Subcutaneous abdominal adipose tissue (tissue), 5 donors: ENCODE data around the gene BLID.

Source experiments
- H3K27ac ChIP-seq: one replicate; pipeline ENCODE4 v1.7.0; 2013; ENCODE audit warnings: low read depth, mild to moderate bottlenecking, inconsistent platforms, low read length, moderate library complexity
- H3K27me3 ChIP-seq, 5 donors: one replicate each; pipeline ENCODE4 v1.7.0; 2013; ENCODE audit warnings: low read length in 5 of 5, inconsistent platforms in 1 of 5; ENCODE audit not compliant: control insufficient read depth in 5 of 5, insufficient read depth in 4 of 5
- H3K36me3 ChIP-seq, 5 donors: one replicate each; pipeline ENCODE4 v1.7.0; 2013; ENCODE audit warnings: low read length in 5 of 5; ENCODE audit not compliant: control insufficient read depth in 5 of 5, insufficient read depth in 5 of 5
- H3K4me1 ChIP-seq, 5 donors: one replicate each; pipeline ENCODE4 v1.7.0; 2013; ENCODE audit warnings: low read length in 5 of 5, mild to moderate bottlenecking in 3 of 5, moderate library complexity in 1 of 5; ENCODE audit not compliant: control insufficient read depth in 5 of 5, insufficient read depth in 5 of 5
- H3K4me3 ChIP-seq, 5 donors: one replicate each; pipeline ENCODE4 v1.7.0; 2013; ENCODE audit warnings: low read length in 5 of 5, low read depth in 1 of 5
- H3K9ac ChIP-seq, 5 donors: one replicate each; pipeline ENCODE4 v1.7.0; 2013; ENCODE audit warnings: low read length in 5 of 5, mild to moderate bottlenecking in 4 of 5, moderate library complexity in 3 of 5
- H3K9me3 ChIP-seq, 5 donors: one replicate each; pipeline ENCODE4 v1.7.0; 2013; ENCODE audit warnings: low read length in 5 of 5; ENCODE audit not compliant: control insufficient read depth in 5 of 5
- donor health status: healthy.
- donor health status: healthy.
- donor health status: healthy.
- donor health status: healthy.
- donor health status: healthy.

BLID gene

GRCh38 chr11:122085712-122086111 lies 30.3 kb downstream of the BLID start:
- no peak overlapping the region for H3K9ac ChIP-seq
- peaks cover 0 to 10% (median 6%) of the 10 kb centered on the region in 5 donors for H3K36me3 ChIP-seq
- H3K4me1 ChIP-seq = peaks cover 0 to 8% (median 0%) of the 10 kb centered on the region in 5 donors
- H3K27ac ChIP-seq = no peak overlapping the region
- no peak overlapping the region for H3K4me3 ChIP-seq
- H3K27me3 ChIP-seq = no peaks in the 10 kb centered on the region
- no peaks in the 10 kb centered on the region for H3K9me3 ChIP-seq

DNA sequence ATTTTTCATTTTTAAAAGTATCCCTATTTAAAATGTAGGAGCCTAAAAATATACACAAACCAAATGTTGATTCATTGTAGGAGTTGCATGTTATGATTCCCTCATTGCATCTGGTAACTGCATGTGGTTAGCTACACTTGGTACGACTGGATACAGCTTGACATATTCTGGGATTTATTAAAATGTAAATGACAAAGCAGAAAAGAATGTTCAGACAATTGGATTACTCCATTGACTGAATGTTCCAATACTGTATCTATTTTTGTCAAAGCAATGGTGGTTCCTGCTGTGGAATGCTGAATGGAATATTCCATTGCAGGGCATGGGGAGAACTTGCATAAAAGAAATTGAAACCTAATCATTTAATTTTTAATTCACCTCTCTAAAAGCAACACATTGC lies 30.8 kb downstream of the BLID start:
- Histone ChIP-seq H3K27me3 (no peaks in the 10 kb centered on the region), H3K9ac (no peak overlapping the region), H3K4me3 (no peak overlapping the region), H3K9me3 (no peaks in the 10 kb centered on the region), H3K4me1 (peaks cover 0 to 8% (median 0%) of the 10 kb centered on the region in 5 donors), H3K36me3 (peaks cover 0 to 8% (median 5%) of the 10 kb centered on the region in 5 donors), H3K27ac (no peak overlapping the region)

DNA sequence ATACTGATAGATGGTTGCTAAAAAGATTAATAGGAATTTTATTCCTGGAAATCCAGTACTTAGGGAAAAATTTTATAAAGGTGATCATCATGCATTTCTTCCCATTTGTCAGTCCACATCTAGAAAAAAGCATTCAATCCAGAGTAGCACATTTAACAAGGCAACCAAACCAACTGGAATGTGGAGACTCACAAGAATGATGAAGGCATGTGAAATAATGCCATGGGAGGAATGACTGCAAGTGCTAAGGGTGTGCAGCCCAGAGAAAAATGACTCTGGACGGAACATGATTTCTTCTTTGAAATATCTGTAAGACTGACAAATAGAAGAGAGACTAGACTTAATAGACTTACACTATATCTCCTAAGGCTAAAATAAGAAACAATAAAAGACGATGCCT lies 33.8 kb downstream of the BLID start:
- H3K27ac ChIP-seq = no peak overlapping the region
- no peak overlapping the region for H3K4me3 ChIP-seq
- H3K4me1 ChIP-seq = peaks cover 0 to 8% (median 0%) of the 10 kb centered on the region in 5 donors
- H3K27me3 ChIP-seq = no peaks in the 10 kb centered on the region
- H3K9me3 ChIP-seq = no peaks in the 10 kb centered on the region
- no peak overlapping the region for H3K9ac ChIP-seq
- no peaks in the 10 kb centered on the region for H3K36me3 ChIP-seq

- Histone ChIP-seq H3K9me3 (no peaks in the 10 kb centered on the region), H3K9ac (no peak overlapping the region), H3K4me3 (no peak overlapping the region), H3K27me3 (no peaks in the 10 kb centered on the region), H3K27ac (no peak overlapping the region), H3K4me1 (peaks cover 0 to 6% (median 0%) of the 10 kb centered on the region in 5 donors), H3K36me3 (no peaks in the 10 kb centered on the region)
Observed at GRCh38 chr11:122081073-122081472, 34.9 kb downstream of the BLID start.

DNA sequence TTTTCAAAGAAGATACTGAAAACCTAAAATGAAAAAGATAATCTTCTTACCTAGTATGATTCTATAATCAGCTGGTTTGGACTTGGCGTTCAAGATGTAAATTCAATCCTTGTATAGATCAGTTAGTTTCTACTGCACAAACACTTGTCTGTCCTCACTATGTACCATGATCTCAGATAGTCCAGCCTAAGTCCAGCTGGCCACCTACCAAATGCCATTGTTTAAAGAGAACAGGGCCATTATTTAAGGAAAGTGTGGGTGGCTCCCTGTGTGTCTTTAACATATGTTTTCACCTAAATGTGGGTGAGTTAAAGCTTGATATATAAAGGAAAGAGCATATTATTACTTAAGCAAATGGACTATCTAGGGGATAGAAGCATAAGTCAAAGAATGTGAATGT lies 38.6 kb downstream of the BLID start:
- Histone ChIP-seq H3K9ac (no peak overlapping the region), H3K9me3 (no peaks in the 10 kb centered on the region), H3K36me3 (no peaks in the 10 kb centered on the region), H3K4me1 (no peaks in the 10 kb centered on the region), H3K27me3 (no peaks in the 10 kb centered on the region), H3K4me3 (no peak overlapping the region), H3K27ac (no peak overlapping the region)

- Histone ChIP-seq H3K9ac (no peak overlapping the region), H3K27me3 (no peaks in the 10 kb centered on the region), H3K27ac (no peak overlapping the region), H3K9me3 (no peaks in the 10 kb centered on the region), H3K36me3 (no peaks in the 10 kb centered on the region), H3K4me1 (no peaks in the 10 kb centered on the region), H3K4me3 (no peak overlapping the region)
Observed at GRCh38 chr11:122076512-122077120, 39.4 kb downstream of the BLID start.

- H3K4me3 ChIP-seq = no peak overlapping the region
- H3K36me3 ChIP-seq = no peaks in the 10 kb centered on the region
- no peak overlapping the region for H3K9ac ChIP-seq
- H3K27ac ChIP-seq = no peak overlapping the region
- H3K4me1 ChIP-seq = peaks cover 0 to 1% (median 0%) of the 10 kb centered on the region in 5 donors
- H3K27me3 ChIP-seq = no peaks in the 10 kb centered on the region
- no peaks in the 10 kb centered on the region for H3K9me3 ChIP-seq
Observed at GRCh38 chr11:122075016-122075415, 41.0 kb downstream of the BLID start.

- H3K9ac ChIP-seq = no peak overlapping the region
- no peak overlapping the region for H3K27ac ChIP-seq
- H3K27me3 ChIP-seq = no peaks in the 10 kb centered on the region
- H3K36me3 ChIP-seq = no peaks in the 10 kb centered on the region
- H3K9me3 ChIP-seq = no peaks in the 10 kb centered on the region
- H3K4me3 ChIP-seq = no peak overlapping the region
- peaks cover 0 to 4% (median 0%) of the 10 kb centered on the region in 5 donors for H3K4me1 ChIP-seq
Observed at GRCh38 chr11:122074022-122074421, 42.0 kb downstream of the BLID start.

DNA sequence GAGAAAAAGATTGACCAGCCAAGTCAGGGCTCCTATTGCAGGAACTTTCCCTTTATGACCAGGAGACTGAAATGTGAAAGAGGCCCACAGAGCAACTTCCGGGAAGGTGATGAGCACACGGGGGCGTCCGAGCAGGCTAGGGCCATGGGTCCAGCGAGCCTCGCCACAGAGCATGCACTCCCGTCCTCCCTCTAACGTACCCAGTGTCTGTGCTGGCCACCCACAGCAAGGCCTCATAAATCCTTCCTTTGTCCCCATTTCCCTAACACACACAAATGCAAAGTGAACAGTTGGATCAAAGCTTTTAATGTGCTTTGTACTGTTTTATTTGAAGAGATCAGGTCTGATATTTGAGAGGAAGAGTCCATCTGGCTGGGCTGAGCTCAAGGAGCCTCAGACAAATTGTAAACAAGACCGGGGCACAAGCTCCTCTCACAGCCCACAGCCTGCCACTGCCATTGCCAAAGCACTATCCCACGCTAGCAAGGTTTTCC lies 44.3 kb downstream of the BLID start:
- Histone ChIP-seq H3K9ac (no peak overlapping the region), H3K27ac (no peak overlapping the region)

DNA sequence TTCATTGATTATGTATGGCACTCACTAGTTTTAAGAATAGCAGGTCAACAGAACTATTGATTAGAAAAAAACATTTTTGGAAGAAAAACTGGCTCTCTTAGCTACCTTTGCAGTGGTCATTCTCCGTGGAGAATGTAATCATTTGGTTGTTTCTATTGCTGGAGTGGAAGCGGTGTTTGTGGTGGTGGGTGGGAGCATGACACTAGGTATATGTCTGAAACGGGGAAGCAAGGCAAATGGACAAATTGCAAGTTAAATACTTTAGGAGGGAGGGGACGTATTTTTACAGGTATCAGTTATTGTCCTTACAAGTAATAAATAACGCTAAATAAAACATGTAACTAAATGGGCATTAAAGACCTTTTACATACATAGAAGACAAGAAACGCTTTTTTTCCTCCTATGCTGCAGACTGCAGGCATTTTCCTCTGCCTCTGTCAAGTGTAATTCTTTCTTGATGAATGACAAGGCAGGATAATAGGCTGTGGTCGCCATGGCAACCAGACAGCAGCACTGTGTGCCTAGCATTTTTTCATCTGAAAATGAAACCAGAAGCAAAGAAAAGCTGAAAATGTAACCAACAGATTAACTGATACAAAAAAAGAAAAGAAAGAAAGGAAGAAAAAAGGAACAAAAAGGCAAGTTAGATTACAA lies 46.2 kb downstream of the BLID start:
- Histone ChIP-seq H3K9me3 (peaks cover 0 to 3% (median 0%) of the 10 kb centered on the region in 5 donors), H3K4me1 (peaks cover 0 to 11% (median 0%) of the 10 kb centered on the region in 5 donors), H3K9ac (no peak overlapping the region), H3K27me3 (no peaks in the 10 kb centered on the region), H3K4me3 (no peak overlapping the region), H3K36me3 (no peaks in the 10 kb centered on the region), H3K27ac (no peak overlapping the region)

More for the DNA sequence above, 44.3 kb downstream of the BLID start:
- H3K9me3 ChIP-seq = no peaks in the 10 kb centered on the region
- no peak overlapping the region for H3K4me3 ChIP-seq
- H3K27me3 ChIP-seq = no peaks in the 10 kb centered on the region
- H3K36me3 ChIP-seq = no peaks in the 10 kb centered on the region
- H3K4me1 ChIP-seq = peaks cover 0 to 11% (median 0%) of the 10 kb centered on the region in 5 donors
